ENCODE results near the gene DLEC1.

- TF ChIP-seq CTCF (IDR thresholded peaks at IDR 0.05) (no peak), POLR2A (IDR thresholded peaks at IDR 0.05) (no peak)
Observed at GRCh38 chr3:38097446-38098375, 58.7 kb downstream of the DLEC1 start.
